NB4 (cell line): ENCODE measurements around the gene HES1.
"Not testable (repeated sequence)": the region's sequence is repeated elsewhere in the genome, so short reads cannot be mapped to it uniquely, and the experiment has no call there.

Experiments used
- DNase-seq: peaks from one replicate; pipeline ENCODE4 v3.0.0; 2010; ENCODE audit warnings: low read depth
- H3K4me3 ChIP-seq: one replicate; pipeline ENCODE4 v1.5.1; 2011; ENCODE audit warnings: mild to moderate bottlenecking, low read depth, low read length, moderate library complexity
- MYC ChIP-seq: IDR thresholded peaks from 2 replicates; pipeline ENCODE4 v1.6.1; 2011; ENCODE audit warnings: low read depth, low read length
- POLR2A ChIP-seq: IDR thresholded peaks from 2 replicates; pipeline ENCODE4 v1.6.1; 2011; ENCODE audit warnings: mild to moderate bottlenecking; ENCODE audit not compliant: insufficient read length; ENCODE audit errors: extremely low read depth
- TF ChIP-seq, protein P1 (sequence below): IDR thresholded peaks from 2 replicates; pipeline ENCODE4 v1.6.1; 2011; ENCODE audit warnings: low read depth, low read length
- TF ChIP-seq, protein P2 (sequence below): IDR thresholded peaks from one replicate; pipeline ENCODE4 v1.5.1; 2012; ENCODE audit warnings: low read depth, low read length

HES1 gene

DNA sequence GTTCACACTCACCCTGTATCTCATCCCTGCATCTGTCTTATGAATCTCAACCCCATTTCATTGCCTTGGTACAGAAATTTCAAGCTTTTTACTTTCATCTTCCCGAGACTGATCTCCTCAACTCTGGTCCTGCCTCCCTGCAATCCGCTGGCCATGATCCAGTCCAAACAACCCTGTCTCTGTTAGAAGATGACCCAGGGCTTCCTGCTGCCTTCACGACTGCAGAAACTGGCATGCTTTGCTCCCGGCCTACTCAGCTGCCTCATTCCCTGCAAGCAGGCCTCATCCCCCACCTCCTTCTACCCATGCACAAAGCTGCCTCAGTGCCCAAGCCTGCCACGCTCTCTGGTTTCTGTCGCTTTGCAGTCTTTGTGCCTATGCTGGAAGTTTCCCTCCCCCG is 12.4 kb downstream of the HES1 start:
- no peak for DNase-seq
- no peak overlapping the region for H3K4me3 ChIP-seq
- TF ChIP-seq MYC (no peak), POLR2A (no peak)
- TF ChIP-seq, protein P1, sequence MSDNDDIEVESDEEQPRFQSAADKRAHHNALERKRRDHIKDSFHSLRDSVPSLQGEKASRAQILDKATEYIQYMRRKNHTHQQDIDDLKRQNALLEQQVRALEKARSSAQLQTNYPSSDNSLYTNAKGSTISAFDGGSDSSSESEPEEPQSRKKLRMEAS, result no peak
- TF ChIP-seq, protein P2, sequence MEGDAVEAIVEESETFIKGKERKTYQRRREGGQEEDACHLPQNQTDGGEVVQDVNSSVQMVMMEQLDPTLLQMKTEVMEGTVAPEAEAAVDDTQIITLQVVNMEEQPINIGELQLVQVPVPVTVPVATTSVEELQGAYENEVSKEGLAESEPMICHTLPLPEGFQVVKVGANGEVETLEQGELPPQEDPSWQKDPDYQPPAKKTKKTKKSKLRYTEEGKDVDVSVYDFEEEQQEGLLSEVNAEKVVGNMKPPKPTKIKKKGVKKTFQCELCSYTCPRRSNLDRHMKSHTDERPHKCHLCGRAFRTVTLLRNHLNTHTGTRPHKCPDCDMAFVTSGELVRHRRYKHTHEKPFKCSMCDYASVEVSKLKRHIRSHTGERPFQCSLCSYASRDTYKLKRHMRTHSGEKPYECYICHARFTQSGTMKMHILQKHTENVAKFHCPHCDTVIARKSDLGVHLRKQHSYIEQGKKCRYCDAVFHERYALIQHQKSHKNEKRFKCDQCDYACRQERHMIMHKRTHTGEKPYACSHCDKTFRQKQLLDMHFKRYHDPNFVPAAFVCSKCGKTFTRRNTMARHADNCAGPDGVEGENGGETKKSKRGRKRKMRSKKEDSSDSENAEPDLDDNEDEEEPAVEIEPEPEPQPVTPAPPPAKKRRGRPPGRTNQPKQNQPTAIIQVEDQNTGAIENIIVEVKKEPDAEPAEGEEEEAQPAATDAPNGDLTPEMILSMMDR, result no peak

DNA sequence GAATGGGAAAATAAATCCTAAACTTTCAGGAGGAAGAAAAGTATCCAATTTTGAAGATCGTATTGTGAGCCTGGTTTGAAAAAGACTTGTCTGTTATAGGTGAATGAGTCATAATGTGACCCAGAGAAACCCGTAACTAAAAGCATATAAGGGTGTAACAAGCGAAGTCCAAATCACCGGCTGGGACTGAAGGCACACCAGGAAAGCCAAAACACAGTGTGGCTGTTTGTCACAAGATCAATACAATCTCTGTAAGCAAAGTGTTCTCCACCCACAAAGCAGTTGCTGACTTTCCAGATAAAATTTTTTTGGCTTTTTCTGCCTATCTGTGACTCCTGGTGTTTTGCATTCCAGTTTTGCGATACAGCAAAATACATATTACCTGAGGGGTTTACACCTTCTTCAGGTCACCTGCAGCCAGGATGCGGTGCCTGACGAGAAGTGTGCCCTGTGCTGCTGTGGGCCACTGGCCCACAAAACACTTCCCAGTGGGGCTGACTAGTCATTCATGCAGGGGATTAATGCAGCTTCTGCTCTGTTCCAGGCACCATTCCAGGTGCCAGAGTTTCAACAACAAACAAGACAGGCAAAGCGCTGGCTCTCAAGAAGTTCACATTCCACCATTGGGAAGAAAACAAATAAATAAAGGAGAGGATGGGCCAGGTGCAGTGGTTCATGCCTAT is 14.4 kb downstream of the HES1 start:
- no peak for DNase-seq
- H3K4me3 ChIP-seq, result no peak overlapping the region
- TF ChIP-seq MYC, result no peak
- TF ChIP-seq POLR2A, result no peak
- TF ChIP-seq, protein P1, result no peak
- TF ChIP-seq, protein P2, result no peak

DNA sequence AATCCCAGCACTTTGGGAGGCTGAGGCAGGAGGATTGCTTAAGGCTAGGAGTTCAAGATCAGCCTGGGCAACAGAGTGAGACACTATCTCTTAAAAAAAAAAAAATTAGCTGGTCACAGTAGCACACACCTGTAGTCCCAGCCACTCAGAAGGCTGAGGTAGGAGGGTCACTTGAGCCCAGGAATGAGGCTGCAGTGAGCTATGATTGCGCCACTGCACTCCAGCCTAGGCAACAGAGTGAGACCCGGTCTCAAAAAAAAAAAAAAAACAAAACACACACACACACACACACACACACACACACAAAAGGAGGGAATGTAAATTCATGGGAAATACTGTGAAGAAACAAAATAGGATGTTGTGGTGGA is 15.0 kb downstream of the HES1 start:
- not testable (repeated sequence) for H3K4me3 ChIP-seq, DNase-seq

DNA sequence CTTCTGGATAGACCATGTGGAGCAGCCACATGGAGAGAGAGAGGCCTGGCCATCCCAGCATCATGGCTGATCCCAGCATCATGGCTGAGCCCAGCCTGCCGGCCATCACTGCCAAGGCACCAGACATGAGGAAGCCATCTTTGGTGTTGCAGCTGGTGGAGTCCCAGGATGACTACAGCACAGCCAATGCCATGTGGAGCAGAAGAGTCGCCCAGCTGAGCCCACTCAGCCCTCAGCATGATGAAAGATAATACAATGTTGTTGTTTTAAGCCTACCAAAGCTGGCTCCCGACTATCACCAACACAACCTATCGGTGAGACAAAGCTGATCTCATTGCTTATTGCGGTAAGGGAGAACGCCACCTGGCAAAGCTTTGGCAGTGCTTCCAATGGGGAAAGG is 18.4 kb downstream of the HES1 start:
- no peak overlapping the region for H3K4me3 ChIP-seq
- DNase-seq, result no peak
- TF ChIP-seq MYC (no peak), POLR2A (no peak)
- TF ChIP-seq, protein P2, result no peak
- TF ChIP-seq, protein P1, result no peak

DNA sequence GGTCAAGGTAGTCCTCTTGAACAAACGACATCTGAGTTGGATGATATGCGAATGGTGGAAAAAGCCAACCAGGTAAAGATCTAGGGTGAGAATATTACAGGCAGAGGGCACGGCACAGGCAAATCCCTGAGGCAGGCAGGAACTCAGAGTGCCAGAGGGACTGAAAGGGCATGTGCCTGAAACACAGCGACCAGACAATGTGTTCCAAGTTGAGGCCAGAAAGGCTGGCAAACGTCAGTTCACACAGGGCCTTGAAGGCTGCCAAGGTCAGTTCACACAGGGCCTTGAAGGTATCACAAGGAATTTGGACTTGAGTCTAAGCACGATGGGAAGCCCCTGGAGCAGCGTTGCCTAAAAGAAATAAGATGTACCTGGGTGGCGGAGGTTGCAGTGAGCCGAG is 20.1 kb downstream of the HES1 start:
- H3K4me3 ChIP-seq, result no peak overlapping the region
- TF ChIP-seq, protein P2, result no peak
- TF ChIP-seq POLR2A (no peak), MYC (no peak)
- TF ChIP-seq, protein P1, result no peak
- DNase-seq, result no peak

DNA sequence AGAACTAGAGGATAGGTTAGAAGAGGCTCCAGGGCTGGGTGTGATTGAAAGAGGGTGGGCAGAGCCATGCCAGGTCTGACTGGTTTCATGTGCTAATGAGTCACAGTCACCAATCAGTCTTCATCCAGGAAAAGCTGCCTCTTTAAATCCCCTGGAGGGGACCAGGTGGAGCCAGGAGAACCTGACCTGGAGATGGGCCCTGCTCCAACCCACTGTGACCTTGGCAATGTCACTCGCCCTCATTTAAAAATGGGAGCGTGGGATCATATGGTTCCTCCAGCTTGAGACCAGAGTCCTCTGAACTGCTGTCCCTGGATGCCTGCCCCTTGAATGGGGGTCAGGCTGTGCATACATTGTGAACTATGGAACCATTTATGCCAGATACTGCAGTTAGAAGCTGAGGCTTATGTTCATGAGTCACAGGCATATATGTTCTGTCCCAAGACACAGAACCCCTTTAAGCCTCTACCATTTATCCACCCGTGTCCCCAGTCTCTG is 23.0 kb downstream of the HES1 start:
- H3K4me3 ChIP-seq, result no peak overlapping the region
- DNase-seq, result no peak
- TF ChIP-seq, protein P1, result no peak
- TF ChIP-seq, protein P2, result no peak
- TF ChIP-seq MYC (no peak), POLR2A (no peak)
